ENCODE data around the gene FIGNL1.

DNA sequence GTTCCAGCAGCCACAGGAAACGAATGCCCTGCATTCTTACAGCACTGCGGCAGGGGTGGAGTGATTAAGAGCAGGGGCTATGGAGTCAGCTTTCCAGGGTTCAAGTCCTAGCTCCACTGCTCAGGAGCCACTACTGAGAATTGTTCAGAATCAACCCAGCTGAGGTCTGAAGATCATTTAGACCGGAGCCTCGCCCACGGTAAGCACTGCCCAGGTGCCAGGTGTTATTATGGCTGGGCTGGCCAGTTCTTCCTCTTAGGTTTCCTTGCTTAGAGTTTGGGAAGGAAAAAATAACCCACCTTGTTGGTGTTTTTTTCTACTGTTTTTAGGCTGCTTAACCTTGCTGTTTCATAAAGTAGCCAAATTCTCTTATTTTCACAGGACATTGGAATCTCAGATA is 4.8 kb upstream of the FIGNL1 start:
- TF ChIP-seq POLR2A (IDR thresholded peaks at IDR 0.05; ENCODE audit: low read length) (no peak), SMC3 (IDR thresholded peaks at IDR 0.05) (no peak), JUNB (IDR thresholded peaks at IDR 0.05) (no peak)
- TF ChIP-seq, protein P1, sequence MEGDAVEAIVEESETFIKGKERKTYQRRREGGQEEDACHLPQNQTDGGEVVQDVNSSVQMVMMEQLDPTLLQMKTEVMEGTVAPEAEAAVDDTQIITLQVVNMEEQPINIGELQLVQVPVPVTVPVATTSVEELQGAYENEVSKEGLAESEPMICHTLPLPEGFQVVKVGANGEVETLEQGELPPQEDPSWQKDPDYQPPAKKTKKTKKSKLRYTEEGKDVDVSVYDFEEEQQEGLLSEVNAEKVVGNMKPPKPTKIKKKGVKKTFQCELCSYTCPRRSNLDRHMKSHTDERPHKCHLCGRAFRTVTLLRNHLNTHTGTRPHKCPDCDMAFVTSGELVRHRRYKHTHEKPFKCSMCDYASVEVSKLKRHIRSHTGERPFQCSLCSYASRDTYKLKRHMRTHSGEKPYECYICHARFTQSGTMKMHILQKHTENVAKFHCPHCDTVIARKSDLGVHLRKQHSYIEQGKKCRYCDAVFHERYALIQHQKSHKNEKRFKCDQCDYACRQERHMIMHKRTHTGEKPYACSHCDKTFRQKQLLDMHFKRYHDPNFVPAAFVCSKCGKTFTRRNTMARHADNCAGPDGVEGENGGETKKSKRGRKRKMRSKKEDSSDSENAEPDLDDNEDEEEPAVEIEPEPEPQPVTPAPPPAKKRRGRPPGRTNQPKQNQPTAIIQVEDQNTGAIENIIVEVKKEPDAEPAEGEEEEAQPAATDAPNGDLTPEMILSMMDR (IDR thresholded peaks at IDR 0.05) = no peak
